NCI-H82 treated with DMSO at 0.1 percent for 48 hours (cell line): ENCODE results near the gene FARS2.
A peak's percentile ranks its signal among the peaks of the same experiment; 100 is the strongest.

Source experiments
- DNase-seq: peaks from one replicate; lab custom pipeline; 2025; ENCODE audit not compliant: unreplicated experiment; lab: John Stamatoyannopoulos, UW

FARS2 gene

GRCh38 chr6:5657684-5658430 lies 396.5 kb downstream of the FARS2 start:
- DNase-seq = no peak

DNA sequence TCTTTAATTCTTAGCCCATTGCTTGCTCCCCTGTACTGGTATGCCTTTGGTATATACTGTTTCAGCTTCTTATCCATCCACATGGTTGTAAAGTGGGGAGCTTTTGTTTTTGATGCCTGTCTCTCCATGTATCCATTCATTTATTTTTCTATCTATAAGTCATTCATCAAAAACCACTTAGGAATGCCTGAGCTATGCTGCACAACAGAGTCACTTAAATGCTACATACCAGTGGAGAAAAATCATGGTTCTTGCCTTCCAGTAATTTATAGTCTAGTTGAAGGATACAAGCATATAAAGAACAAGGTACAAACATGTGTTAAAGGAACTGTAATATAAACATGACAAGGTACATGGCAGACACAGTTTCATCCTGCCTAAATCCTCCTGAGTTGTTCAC lies 398.2 kb downstream of the FARS2 start:
- DNase-seq = no peak

DNA sequence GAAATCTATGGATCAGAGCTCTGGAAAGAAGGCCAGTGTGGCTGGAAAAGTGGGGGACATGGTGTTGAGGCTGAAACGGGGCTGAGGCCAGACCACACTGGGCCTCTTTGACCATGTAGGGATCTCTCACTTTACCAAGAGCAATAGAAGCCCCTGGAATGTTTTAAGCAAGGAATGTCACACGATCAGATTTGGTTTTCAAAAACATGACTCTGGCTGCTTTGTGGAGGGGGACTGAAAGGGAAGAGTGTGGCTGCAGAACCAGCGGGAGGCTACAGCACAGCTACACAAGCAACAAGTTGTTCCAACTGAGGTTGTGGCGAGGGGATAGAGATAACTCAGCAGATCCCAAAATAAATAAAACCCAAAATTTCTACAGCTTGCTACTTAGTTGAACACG lies 399.5 kb downstream of the FARS2 start:
- DNase-seq = no peak

DNA sequence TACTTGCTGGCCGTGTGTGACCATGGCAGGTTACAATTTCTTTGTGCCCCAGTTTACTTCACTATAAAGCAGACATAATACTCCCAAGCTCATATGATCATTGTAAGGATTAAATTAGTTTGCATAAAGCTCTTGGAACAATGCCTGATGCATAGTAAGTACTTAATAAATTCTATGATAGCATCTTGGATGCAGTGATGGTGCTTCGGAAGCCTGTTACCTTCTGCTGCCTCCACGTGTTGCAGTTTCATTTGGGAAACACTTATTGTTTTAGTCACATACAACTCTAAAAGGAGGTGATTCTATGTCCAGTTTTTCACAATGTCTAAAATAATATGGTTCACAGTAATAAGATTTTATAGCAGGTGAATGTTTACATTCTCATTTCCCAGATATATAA lies 401.5 kb downstream of the FARS2 start:
- no peak for DNase-seq

DNA sequence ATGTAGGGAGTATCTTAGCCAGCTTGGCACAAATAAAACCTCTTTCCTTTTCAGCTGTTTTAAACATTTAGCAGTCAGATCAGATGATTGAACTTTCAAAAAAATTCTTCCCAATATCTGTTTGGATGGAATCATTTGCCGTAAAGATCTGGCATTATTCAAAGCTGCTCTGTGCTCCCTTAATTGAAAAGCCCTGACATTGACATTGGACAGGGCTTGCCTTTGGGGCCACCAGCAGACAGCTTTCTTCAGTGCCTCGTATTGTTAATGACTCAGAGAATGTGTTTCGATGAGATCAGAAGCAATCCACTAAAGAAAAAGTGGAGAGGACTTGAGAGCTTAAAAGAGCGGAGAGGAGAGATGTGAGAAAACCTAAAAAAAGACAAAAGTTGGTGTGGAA lies 401.9 kb downstream of the FARS2 start:
- DNase-seq = no peak

DNA sequence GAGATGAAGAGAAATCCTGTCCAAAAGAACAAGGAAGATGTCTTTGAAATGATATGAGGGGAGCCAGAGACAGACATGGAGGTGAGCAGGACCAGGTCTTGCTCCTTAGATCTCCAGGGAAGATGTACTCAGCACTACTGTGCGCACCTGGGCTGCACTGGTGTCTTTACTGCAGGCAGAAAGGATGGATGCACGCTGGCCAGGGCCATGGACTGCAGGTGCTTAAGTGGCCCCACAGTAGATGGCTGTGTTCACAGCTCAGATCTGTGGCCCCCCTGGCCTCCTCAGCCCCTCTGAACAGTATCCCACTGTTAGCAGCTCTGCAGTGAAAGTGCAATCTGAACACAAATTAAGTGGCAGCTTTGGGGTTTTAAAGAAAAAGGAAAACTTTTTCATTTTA lies 402.4 kb downstream of the FARS2 start:
- no peak for DNase-seq

DNA sequence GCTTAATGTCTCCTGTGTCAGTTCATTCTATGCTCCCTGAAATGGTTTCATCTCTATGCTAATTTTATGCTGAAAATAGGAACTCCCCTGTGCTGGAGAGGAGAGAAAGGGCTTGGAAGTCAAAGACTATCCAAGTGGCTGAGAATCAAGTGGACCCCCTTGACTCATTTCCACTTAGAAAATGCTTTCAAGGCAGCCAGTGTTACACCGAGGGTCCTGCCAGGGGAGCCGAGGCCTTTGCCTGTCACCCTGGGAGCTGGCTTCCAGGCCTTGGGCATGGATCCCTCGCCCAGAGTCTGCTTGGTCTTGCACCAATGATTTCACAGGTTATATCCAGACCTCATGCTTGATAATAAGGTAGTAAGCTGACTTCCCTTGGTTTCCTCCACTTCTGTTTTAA lies 402.8 kb downstream of the FARS2 start:
- no peak for DNase-seq

DNA sequence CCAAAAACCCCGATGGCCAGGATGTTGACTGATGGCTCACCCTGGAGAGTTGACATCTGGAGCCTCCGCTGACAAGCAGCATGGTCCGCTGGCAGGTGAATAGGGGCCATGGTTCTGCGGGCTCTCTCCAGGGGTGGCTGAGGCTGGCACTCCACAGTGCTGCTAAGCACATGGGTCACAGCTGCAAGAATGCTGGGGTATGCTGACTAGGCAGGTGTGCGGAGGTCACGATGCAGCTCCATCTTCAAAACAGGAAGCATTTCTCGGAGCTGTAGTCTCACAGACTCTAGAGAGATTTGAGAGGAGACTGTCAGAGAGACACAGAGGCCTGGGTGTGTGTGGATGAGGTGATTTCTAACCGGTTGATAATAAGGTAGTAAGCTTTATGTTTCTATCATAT lies 403.9 kb downstream of the FARS2 start:
- no peak for DNase-seq

DNA sequence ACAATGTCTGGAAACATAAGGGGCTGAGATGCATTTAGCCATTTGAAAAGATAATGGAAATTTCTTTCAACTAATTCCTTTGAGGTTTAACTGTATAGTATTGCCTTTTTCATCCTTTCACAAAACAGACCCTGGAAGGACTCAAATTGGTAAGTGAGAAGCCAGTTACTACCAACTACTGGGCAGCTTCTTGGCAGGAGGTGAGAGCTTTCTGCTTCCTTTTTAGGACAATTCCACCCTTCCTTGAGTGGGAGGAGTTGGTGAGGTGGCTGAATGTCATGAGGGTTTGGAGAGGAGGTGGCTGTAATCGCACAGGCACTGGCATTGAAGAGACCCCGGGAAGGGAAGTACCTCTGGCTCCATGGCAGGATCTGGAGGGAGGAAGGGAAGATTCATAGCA lies 404.4 kb downstream of the FARS2 start:
- no peak for DNase-seq

- no peak for DNase-seq
Observed at GRCh38 chr6:5666695-5667094, 405.4 kb downstream of the FARS2 start.

DNA sequence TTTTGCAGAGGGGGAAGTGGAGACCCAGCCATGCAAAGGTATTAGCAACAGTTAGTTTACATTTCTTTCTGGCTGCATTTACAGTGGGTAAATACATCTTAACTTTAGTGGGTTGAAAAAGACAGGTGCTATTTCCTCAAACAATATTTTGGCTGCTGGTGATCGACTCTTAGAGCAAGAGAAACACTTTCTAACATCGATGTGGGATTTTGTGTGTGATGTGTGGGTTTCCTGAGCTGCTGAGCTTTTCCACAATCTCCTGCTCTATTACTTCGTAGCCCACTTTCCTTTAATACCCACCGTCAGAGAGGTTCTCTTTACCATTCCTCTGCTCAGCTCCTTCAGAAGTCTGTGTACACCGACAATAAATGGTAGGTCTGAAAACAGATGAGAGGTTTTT lies 406.4 kb downstream of the FARS2 start:
- DNase-seq = no peak

GRCh38 chr6:5670381-5670780 lies 409.1 kb downstream of the FARS2 start:
- no peak for DNase-seq

DNA sequence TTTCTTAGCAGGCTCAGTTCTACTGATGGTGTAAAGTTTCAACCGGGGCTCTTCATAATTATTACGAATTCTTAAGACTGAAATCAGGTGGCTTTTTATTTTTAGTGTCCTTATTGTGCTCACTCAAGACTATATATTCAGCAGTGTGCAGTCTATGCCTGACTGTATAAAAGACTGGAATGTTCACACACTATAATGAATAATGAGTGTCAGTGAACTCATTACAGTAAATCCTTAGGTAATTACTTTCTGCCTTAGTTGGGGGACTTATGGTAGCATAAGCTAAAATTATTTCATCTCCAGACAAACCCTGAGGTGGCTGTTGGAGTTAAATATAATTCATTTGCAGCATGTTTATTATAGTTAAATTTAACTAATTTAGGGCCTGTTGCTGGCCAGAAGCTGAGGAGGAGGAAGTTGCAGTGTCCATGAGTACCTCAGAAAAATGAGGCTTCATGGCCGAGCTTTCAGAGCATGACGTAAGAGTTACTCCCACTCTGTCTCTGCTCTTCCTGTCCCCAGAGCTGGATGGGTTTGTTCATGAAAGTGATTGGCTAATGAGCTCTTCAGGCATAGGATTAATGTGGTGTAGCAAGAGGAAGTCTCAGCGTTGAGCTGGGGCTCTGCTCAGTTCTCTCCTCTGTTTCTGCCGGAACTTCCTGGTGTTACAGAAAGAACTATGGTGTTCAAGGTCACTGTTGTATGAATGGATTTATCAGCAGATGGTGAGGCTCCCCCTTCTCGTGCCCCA lies 409.7 kb downstream of the FARS2 start:
- peak; percentile 69 for DNase-seq

- DNase-seq = no peak
Observed at GRCh38 chr6:5671601-5672559, 410.6 kb downstream of the FARS2 start.

- DNase-seq = no peak
Observed at GRCh38 chr6:5672581-5673011, 411.3 kb downstream of the FARS2 start.

DNA sequence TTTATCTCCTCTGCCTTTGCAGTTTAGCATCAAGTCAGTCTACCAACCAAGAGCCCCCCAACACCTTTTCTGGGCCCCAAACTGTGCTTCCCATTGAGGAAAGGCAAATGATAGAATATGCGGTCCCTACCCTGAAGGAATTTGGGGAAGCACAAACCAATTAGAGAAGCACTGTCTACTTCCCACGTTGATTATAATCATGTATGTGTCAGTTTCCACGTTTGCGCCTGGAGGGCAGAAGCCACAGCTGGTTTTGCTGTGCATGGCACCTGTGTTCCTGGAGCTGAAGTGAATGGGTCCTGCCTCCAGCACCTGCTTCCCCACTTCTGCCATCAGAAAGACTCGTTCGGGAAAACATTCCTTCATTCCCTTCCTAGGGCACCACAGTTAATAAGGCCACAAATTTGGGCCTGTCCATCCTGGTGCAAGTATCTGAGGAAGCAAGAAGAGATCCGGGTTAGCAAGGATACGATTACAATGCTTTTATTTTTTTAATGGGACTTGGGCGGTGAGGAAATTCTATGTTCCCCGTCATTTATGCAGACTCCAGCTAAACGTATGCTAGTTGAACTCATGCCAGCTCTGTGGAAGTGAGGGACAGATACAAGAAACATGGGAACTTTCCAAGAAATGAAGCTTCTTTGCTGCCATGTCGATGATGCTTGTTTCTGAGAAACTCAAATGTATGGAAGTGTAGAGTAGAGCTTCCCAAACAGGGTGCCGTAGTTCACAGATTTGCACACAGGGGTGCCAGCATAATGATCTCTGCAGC lies 411.9 kb downstream of the FARS2 start:
- no peak for DNase-seq

DNA sequence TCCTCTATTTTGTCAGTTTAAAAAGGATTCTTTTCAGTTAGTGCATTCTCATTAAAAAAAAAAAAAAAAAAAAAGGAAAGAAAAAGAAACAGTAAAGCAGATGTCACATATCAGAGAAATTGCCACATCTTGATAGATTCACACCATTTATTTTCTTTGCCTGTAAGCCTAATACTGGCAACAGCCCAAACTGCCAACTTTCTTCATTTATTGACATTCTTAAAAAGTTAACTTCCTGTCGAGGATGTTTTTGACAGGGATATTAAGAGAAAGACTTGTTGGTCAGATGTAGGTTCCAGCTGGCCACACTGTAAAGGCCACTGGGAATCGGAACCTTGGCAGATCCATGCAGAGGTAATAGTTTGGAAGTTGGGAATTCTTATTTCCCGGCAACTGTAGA lies 412.8 kb downstream of the FARS2 start:
- DNase-seq = no peak

DNA sequence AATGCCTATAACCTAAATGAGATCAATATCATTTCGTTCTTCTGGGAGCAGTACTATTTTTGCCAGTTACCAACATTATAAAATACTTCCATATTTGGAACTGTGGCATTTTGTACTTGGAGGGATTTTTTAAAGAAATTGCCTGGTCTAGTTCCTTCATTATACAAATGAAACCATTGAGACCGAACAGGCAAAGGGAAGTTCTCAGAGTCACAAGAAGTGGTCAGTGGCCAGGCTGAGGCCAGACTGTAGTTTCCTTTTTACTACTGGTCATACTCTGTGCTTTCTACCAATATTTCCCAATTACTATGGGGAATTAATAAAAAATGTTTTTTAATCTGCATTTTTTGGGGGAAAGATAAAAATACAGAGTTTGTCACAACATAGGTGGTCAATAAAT lies 413.4 kb downstream of the FARS2 start:
- no peak for DNase-seq

- no peak for DNase-seq
Observed at GRCh38 chr6:5676701-5677100, 415.4 kb downstream of the FARS2 start.

DNA sequence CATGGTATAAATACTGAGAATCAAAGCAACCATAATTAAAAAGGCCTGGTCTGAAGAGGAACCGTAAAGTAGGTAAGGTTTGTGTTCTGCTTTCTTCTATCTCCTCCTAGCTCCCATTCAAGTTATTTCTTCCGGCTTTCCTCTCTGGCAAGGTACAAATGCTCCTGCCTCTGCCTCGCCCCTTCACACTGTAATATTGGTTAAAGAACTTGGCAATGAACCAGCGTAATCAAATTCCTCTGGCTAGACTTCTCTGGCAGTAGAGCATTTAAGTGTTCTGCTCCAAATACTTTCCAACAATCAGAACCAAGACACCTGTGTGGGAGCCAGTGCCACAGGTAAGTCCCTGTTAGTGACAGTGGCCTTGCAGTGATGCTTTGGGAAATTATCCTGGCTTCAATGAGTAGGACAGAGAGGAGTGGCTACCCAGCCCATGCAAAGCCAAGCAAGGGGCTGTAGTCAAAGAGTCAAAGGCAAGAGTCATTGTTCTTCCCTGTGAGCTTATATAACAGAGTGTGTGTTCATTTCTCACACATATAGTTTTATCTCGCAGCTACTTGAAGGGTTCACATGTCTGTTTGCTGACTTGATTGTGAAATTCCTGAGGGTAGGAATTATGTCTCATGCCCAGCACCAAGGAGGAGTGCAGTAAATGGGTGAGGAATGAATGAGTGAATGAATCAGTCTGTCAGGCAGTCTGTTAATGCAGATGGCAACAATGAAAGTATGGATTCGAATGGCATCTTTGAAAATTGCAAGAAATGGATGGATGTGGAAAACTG lies 416.1 kb downstream of the FARS2 start:
- DNase-seq = no peak
